ENCODE measurements around the gene GHSR. TPM values are rescaled to one million over a fixed set of nuclear protein-coding genes. Genes with fewer than 3 reads are reported as not detected.
A peak's percentile ranks its signal among the peaks of the same experiment; 100 is the strongest.

The GHSR gene
- polyA plus RNA-seq, 2 of the 4 experiments (the other 2 are of a cell fraction) = not detected

DNA sequence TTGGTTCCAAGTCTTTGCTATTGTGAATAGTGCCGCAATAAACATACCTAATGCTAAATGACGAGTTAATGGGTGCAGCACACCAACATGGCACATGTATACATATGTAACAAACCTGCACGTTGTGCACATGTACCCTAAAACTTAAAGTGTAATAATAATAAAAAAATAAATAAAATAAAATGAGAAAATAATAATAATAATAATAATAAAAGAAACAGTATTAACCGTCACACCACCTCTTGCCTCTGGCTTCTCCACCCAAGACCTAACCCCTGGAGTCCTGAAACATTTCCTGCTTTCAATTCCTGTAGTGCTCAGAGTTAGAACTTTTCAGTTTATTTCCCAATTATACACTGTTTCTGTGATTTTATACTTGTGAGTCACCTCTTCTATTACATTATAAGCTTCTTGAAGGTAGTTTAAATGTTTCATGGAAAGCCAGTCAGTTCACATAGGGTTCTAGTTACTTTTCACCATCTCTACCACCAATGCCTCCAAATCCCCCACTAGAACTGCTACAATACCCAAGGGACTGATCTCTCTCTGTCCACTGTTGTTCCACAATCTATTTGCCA, 18.4 kb upstream of the GHSR start (continued):
- TF ChIP-seq SMC3 (IDR thresholded peaks at IDR 0.05) (no peak), MYC (IDR thresholded peaks at IDR 0.05; ENCODE audit: borderline replicate concordance, low read length) (no peak), BHLHE40 (IDR thresholded peaks at IDR 0.05; ENCODE audit: low read depth, low read length) (no peak), ZSCAN20 (CRISPR knock-in tag; IDR thresholded peaks at IDR 0.05) (no peak), HOXA7 (CRISPR knock-in tag; IDR thresholded peaks at IDR 0.05) (no peak), RFX5 (IDR thresholded peaks at IDR 0.05) (no peak), HOXB5 (CRISPR knock-in tag; IDR thresholded peaks at IDR 0.05) (no peak), HOXB13 (CRISPR knock-in tag; IDR thresholded peaks at IDR 0.05; ENCODE audit: low read depth) (no peak)
- TF ChIP-seq, protein P1, sequence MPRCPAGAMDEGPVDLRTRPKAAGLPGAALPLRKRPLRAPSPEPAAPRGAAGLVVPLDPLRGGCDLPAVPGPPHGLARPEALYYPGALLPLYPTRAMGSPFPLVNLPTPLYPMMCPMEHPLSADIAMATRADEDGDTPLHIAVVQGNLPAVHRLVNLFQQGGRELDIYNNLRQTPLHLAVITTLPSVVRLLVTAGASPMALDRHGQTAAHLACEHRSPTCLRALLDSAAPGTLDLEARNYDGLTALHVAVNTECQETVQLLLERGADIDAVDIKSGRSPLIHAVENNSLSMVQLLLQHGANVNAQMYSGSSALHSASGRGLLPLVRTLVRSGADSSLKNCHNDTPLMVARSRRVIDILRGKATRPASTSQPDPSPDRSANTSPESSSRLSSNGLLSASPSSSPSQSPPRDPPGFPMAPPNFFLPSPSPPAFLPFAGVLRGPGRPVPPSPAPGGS (IDR thresholded peaks at IDR 0.05) = no peak

DNA sequence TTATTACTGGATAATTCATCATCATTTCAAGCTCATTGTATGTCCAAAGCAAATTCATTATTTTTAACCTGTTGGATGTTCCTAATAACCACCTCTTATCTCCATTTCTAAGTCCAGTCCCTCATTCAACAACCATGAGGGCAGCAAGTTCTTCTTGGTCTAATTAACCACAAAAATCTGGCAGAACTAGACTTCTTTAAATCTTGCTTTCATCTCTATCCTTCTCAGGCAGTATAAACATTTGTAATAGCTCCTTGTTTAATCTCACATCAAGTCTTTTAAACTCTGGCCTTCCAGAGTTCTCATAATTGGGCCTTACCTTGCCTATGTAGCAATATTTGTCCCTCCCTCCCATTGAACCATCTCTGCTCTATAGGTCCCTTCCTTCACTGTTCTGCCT, 17.0 kb upstream of the GHSR start:
- Histone ChIP-seq H3K9me3 (no peaks in the 10 kb centered on the region), H3K27ac (no peak overlapping the region), H3K4me3 (no peak overlapping the region), H3K4me1 (peaks cover 15% of the 10 kb centered on the region), H3K4me2 (no peak overlapping the region)
- ChIA-PET CTCF (interaction anchor here (1.2 kb wide), 1 partner anchor 12 kb away, joined by 12 read pairs; no protein-coding TSS in a partner anchor), POLR2A (no interaction called here)
- no peak for ATAC-seq
- TF ChIP-seq HEYL (CRISPR knock-in tag; IDR thresholded peaks at IDR 0.05) = no peak
- no peak for DNase-seq (ENCODE audit: low read depth in 1 of 2, low spot score in 1 of 2)
- FAIRE-seq = no peak

DNA sequence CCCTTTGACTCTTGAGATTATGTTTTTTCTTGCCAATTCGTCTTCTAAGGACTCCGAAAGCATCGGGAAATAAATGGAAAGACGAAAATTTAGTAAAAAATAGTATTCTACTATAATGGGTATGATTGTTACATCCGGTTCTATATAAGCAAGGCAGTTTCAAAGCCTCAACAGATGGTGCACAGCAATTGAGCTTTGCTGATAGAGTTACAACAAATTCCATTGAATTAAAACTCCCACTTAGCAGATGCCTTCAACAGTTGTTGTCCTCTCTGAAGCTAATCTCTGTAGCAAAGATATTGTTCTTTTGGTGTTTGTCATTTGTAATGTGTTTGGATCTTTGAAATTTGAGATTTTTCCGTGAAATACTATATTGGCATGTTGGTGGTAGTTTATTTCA, 16.1 kb upstream of the GHSR start:
- ChIA-PET CTCF (interaction anchor here (0.6 kb wide), 1 partner anchor 132 kb away, joined by 3 read pairs; no protein-coding TSS in a partner anchor), POLR2A (no interaction called here)
- no peak overlapping the region for H3K4me3 ChIP-seq
- H3K4me1 ChIP-seq = peaks cover 15% of the 10 kb centered on the region
- H3K27ac ChIP-seq = no peak overlapping the region
- ATAC-seq (no peak), DNase-seq (ENCODE audit: low read depth in 1 of 2, low spot score in 1 of 2) (no peak), FAIRE-seq (no peak)
- no peaks in the 10 kb centered on the region for H3K9me3 ChIP-seq
- no peak overlapping the region for H3K4me2 ChIP-seq
- 80% methylated on average over 6 of the region's 6 CpGs for WGBS (ENCODE audit: missing lambda C conversion rate)
- no peak for TF ChIP-seq ZFP36 (IDR thresholded peaks at IDR 0.05; ENCODE audit: borderline replicate concordance, partially characterized antibody)
- TF ChIP-seq, protein P2, sequence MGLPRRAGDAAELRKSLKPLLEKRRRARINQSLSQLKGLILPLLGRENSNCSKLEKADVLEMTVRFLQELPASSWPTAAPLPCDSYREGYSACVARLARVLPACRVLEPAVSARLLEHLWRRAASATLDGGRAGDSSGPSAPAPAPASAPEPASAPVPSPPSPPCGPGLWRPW (IDR thresholded peaks at IDR 0.05) = no peak
- TF ChIP-seq CHD2 (IDR thresholded peaks at IDR 0.05; ENCODE audit: low read length, partially characterized antibody) = no peak
- no peak for TF ChIP-seq SMC3 (IDR thresholded peaks at IDR 0.05)
- no peak for TF ChIP-seq PHF8 (IDR thresholded peaks at IDR 0.05; ENCODE audit: borderline replicate concordance, low read depth)
- no peak for TF ChIP-seq MAZ (IDR thresholded peaks at IDR 0.05; ENCODE audit: borderline replicate concordance, low read depth, low read length)
- TF ChIP-seq KDM5A (IDR thresholded peaks at IDR 0.05) = no peak
- TF ChIP-seq NPAS2 (CRISPR knock-in tag; IDR thresholded peaks at IDR 0.05; ENCODE audit: borderline replicate concordance) = no peak

DNA sequence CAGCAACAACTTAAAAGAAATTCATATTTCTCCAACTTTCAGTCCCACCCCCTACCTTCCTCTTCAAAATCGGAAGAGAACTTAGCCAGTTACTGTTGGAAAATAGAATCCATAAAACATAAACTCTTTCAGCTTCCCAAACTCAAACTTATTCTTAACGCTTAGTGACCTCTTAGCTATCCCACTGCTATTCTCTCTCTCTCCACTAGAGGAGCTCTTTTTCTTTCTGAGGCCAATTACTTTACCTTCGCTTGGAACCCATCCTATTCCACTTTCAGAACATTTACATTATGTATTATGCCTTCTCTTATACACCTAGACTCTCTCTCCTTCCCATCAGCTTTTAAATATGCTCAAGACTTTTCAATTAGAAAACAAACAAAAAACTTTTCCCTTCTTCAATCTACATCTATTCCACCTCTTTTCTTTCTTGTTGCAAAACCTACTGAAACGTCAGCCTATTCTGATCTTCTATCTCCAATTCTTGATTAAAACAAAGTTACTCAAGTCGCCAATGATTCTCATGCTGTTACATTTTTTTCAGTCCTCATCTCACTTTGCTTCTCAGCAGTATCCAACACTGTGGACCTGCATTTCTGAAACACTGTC, 13.4 kb upstream of the GHSR start:
- ATAC-seq = peak in 1 of 2 experiments; percentile 72; a peak in 3 of 6 replicates
- POLR2A ChIA-PET = no interaction called here
- Histone ChIP-seq H3K27ac (no peak overlapping the region), H3K4me2 (no peak overlapping the region), H3K4me3 (no peak overlapping the region), H3K4me1 (peaks cover under 1% of the 10 kb centered on the region; the same call in 1 of the 3 replicates), H3K9me3 (no peaks in the 10 kb centered on the region)
- WGBS (ENCODE audit: missing lambda C conversion rate) = 25% methylated on average over 5 of the region's 5 CpGs
- CTCF ChIA-PET = interaction anchor here (0.5 to 1.8 kb wide), 10 partner anchors 10 to 232 kb away, joined by 3 to 12 read pairs (median 4); no protein-coding TSS in a partner anchor
- TF ChIP-seq CBX2 (IDR thresholded peaks at IDR 0.05; ENCODE audit: borderline replicate concordance, low read depth) (no peak), NR3C1 (IDR thresholded peaks at IDR 0.05) (no peak), RAD21 (conservative IDR thresholded peaks at IDR 0.05 in 1 of 2, IDR thresholded peaks at IDR 0.05 in 1 of 2) (peak; percentile 18 to 47; a peak in 2 of 5 replicates)
- TF ChIP-seq, protein P3, sequence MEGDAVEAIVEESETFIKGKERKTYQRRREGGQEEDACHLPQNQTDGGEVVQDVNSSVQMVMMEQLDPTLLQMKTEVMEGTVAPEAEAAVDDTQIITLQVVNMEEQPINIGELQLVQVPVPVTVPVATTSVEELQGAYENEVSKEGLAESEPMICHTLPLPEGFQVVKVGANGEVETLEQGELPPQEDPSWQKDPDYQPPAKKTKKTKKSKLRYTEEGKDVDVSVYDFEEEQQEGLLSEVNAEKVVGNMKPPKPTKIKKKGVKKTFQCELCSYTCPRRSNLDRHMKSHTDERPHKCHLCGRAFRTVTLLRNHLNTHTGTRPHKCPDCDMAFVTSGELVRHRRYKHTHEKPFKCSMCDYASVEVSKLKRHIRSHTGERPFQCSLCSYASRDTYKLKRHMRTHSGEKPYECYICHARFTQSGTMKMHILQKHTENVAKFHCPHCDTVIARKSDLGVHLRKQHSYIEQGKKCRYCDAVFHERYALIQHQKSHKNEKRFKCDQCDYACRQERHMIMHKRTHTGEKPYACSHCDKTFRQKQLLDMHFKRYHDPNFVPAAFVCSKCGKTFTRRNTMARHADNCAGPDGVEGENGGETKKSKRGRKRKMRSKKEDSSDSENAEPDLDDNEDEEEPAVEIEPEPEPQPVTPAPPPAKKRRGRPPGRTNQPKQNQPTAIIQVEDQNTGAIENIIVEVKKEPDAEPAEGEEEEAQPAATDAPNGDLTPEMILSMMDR (IDR thresholded peaks at IDR 0.05) = peak; percentile 56
- FAIRE-seq = no peak
- peak; percentile 33 to 43 for DNase-seq (ENCODE audit: low read depth in 1 of 2, low spot score in 1 of 2)

Measured in A549 (cell line).